HG02763 (cell line): ENCODE data around the gene PPP2R3A.
"Not testable (repeated sequence)": the region's sequence is repeated elsewhere in the genome, so short reads cannot be mapped to it uniquely, and the experiment has no call there.

ENCODE experiments used
- ATAC-seq: cut with Tn5 transposase; IDR thresholded peaks from one replicate; pipeline ENCODE4 v1.9.1; 2021; ENCODE audit warnings: mild to moderate bottlenecking, moderate library complexity; ENCODE audit not compliant: unreplicated experiment

The PPP2R3A gene

DNA sequence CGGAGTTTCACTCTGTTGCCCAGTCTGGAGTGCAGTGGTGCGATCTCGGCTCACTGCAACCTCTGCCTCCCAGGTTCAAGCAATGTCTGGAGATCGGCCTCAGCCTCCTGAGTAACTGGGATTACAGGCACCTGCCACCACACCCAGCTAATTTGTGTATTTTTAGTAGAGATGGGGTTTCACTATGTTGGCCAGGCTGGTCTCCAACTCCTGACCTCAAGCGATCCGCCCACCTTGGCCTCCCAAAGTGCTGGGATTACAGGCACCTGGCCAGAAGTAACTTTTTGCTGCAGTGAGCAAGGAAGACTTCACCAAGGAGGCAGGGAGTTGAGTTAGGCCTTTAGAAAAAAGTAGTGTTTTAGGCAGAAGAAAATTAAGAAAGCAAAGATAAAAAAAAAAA, 226.7 kb downstream of the PPP2R3A start:
- not testable (repeated sequence) for ATAC-seq

DNA sequence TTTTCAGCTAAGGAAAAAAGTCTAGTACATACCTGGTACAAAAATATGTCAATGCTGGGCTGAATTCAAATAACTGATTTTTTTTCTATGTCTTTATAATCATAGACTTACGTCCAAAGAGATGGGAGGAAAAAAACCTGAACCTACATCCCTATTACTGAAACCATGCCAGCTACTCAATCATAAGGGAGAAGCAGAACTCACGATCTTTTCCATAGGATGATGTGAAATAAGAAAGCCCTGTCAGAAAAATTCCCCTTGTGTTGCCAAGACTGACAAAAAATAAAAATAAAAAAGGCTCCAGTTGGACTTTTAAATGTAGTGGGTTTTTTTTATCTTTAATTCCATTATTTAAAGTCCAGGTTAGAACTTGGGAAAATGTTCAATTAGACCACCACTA, 227.3 kb downstream of the PPP2R3A start:
- ATAC-seq: no peak

DNA sequence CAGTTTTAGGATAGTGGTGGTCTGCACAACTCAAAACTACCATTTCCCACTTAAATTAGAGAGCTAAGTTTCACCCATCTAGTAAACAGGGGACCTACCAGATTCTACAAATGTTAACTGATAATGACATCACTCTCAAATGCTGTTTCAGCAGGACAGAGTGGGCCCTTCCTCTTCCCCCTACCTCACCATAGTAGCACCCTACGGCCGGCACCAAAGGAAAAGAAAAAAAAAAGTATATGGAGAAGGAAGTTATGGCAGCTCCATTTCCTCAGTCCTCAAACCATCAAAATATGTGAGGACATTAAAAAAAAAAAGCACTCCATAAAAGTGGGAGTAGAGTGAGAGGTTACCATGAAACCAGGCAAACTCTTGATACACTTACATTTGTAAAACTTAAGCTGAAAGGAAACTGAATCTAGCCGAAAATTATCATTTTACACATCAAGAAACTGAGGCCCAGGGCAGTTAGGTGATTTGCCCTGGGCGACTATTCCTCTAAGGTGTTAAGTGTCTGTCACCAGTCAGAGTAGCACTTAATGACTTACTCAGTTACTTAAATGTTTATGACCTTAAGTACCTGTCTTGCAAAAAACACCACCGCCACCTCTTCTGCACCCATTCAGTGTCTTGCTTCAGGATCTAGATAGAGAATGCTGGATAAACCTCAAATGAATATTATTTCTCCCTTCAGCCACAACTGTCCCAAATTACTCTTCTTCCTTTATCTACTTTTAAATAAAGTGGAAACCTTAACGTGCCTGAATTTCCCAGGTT, 227.9 kb downstream of the PPP2R3A start:
- ATAC-seq: no peak

DNA sequence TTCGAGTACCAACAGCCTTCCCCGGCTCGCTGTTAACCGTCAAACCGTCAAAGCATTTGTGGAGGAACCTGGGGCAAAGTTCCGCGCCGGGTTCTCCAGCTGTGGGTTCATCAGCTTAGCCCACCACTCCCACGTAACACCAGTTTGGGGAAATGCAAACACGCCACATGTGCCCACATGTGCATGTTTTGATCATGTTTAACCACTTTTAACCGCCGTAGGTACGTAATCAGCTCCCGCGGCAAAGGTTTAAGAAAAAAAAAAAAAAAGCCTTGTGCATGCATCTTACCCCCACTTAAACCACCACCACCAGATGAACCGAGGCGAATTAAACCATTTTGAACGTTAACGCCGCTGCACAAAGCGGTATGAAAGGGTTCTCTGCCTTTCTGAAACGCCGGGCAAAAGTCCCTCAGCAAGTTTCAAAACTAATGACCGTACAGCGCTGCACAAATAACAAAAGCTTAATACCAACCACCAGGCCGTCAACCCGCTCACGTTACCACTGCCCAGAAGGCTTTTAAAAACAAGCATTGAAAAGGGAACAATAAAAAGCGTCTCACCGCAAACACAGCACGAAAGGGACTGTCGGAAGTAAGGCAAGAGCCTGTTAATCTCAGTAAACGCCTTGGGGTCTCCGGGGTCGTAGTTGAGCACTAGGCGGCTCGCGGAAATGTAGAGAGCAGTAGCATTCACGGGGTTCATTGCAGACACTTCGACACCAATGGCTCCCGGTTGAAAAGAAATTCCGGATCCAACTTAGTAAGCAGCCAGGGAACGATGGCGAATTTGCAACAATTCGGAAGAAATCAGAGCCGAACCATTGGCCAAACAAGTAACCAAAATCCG, 229.1 kb downstream of the PPP2R3A start:
- no peak for ATAC-seq

DNA sequence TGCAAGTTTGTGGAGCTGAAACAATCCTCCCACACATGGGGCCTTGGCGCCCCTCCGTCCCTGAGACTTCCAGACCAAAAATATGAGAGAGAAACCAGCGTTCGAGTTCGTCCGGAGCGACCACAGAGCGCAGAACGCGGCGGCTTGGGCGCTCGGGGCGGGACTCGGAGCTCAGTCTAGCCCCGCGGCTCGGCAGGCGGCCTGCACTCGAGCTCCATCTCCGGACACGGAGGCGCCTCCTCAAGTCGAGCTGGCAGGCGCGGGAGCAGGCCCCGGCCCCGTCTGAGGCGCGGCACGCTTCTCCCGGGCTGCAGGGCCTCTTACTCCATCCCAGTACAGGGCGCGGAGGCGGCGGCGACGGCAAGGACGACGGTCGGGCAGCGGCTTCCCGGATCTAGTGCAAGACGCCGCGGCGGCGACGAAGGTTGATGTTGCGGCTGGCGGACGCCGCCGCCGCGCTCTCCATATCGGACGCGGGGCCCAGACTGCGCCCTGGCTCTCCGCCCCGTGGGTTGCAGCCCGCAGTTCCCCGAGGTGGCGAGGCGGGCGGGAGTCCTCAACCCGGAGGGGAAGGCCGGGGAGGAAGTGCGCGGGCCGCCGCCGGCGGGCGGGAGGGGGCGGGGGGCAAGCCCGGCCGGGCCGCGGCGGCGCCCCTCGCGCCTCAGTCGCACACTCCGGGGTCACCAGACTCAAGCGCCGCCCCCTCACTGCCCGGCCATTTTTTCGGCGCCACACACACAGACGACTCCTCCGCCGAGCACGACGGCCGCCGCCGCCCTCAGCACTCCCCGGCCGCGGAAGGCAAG, 229.9 kb downstream of the PPP2R3A start:
- peak; percentile 34 for ATAC-seq

DNA sequence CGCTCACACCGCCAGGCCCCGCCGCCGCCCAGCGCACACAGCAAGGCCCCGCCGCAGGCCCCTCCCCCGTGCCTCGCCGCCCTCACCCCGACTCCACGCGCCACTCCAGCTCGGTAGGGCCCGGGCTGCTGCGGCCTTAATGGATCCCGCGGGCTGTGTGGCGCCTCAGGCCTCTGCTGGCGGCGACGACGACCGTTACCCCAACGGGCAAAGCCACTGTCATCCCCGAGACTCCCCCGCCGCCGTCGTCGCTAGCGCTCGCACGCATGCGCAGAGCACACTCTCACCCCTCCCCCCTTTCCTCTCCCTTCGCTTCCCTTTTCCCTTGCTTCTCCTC, 230.5 kb downstream of the PPP2R3A start, which contains the start of gene MSL2:
Gene MSL2 (minus strand): TSS at position 272 of the 337 bp plus-strand sequence. CDS start 1,222 bp downstream, outside the sequence.
- ATAC-seq: peak; percentile 25

DNA sequence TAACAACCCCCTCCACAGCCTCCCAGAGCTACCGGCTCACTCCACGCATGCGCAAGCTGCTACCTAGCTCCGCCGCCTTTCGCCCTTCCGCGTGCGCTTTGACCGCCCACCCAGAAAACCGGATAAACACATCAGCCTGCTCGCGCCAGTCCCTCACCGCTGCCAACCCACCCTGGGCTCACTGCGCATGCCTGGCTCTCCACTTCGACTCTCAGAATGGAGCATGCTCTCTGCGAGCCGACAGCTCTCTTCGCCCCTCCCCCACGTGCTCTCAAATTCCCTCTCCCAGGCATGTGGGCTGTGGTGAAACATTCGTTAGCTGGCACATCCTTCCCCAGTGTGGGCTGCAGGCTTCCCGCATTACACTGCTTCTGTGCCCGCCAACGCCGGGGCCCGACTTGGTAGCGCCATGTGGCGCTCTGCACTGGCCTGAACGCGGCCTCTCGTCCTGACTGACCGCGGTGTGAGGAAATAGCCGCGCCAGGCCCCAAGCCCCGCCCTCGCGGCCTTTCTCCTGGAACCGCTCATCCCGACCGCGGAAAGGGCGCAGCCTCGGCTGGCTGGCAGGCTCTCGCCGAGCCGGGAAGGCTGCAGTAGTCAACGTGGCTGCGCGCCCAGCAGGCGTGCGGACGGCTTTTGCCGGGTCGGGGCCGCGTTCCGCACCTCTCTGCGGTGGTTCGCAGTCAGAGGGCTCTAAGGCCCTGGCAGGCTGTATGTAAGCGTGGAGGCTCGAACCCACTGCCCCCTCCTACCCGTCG, 231.1 kb downstream of the PPP2R3A start:
- peak; percentile 62 for ATAC-seq

DNA sequence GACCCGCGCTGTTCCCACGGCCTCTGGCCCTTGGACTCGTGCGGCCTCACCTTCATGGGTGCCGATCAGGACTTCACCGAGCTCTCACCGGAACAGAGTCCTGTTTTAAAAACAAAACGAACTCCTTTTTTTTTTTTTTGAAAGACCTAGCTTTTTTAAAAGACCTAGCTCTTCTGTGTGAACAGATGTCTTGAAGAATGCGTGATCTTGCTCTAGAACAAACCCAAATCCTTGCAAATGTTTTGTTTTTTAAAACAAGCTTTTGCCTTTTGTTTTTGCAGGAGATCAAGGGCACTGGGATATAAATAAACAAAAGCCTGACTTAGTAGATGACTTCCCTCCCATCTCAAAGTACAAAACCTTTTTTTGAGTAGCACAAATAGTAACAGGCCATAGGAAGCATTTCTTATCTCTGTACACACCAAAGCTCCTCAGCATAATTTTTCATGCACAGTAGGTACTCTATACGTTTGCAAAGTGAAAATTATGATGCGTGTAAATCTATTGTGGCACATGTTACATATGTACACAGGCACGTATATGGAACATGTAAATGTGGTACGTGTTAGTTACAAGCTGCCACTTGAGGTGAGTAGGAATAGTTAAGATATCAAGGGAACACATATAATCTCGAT, 231.7 kb downstream of the PPP2R3A start:
- no peak for ATAC-seq
